Hepatocyte (in vitro differentiated cells): ENCODE measurements around the gene NPHP4.

Experiments
- CTCF ChIP-seq: fragments of 200-600 bp; sonication (generic); IDR thresholded peaks from 2 replicates; pipeline ENCODE4 v1.5.1; 2016; ENCODE audit warnings: antibody characterized with exemption, mild to moderate bottlenecking; ENCODE audit not compliant: poor library complexity
- EZH2 ChIP-seq: fragments of 200-600 bp; sonication (generic); IDR thresholded peaks from 2 replicates; pipeline ENCODE4 v1.6.1; 2016; ENCODE audit warnings: antibody characterized with exemption, mild to moderate bottlenecking, borderline replicate concordance
- EZH2phosphoT487 ChIP-seq: fragments of 200-600 bp; sonication (generic); IDR thresholded peaks from one replicate; pipeline ENCODE4 v1.6.1; 2018; ENCODE audit warnings: antibody characterized with exemption, mild to moderate bottlenecking, low read depth, moderate library complexity; ENCODE audit not compliant: unreplicated experiment, severe bottlenecking

GRCh38 chr1:5913876-5914275, 78.3 kb downstream of the NPHP4 start:
- no peak for TF ChIP-seq CTCF
- no peak for TF ChIP-seq EZH2phosphoT487
- no peak for TF ChIP-seq EZH2
